Brain microvascular endothelial cell (primary cell): Measurements from ENCODE around the gene CA10.

Experiments used
- DNase-seq: peaks from one replicate; pipeline ENCODE4 v3.0.0-alpha.2; 2020
- H3K27ac ChIP-seq: fragments of 250-450 bp; sonication (Bioruptor Pico); 2 replicates; pipeline ENCODE4 v1.5.1; 2020; ENCODE audit warnings: mild to moderate bottlenecking, moderate library complexity
- H3K27me3 ChIP-seq: fragments of 250-450 bp; sonication (Bioruptor Pico); replicated peaks from 2 replicates; pipeline ENCODE4 v1.5.1; 2020; ENCODE audit warnings: mild to moderate bottlenecking
- H3K36me3 ChIP-seq: fragments of 250-450 bp; sonication (Bioruptor Pico); replicated peaks from 2 replicates; pipeline ENCODE4 v1.5.1; 2020; ENCODE audit warnings: mild to moderate bottlenecking
- H3K4me3 ChIP-seq: 2 replicates; pipeline ENCODE4 v1.5.1; 2011; ENCODE audit warnings: low read depth, mild to moderate bottlenecking, control low read depth, low read length, moderate library complexity
- CTCF ChIP-seq: IDR thresholded peaks from 2 replicates; pipeline ENCODE4 v1.5.1; 2011; ENCODE audit warnings: low read depth, mild to moderate bottlenecking, moderate library complexity, low read length, control low read depth, inconsistent platforms; ENCODE audit errors: missing control alignments
- in situ Hi-C: cut with HindIII; loops from 2 replicates; pipeline ENCODE4 v1.10.0; 2017; ENCODE audit warnings: low sequenced_read_pairs, low pct_ligation_motif_present

CA10 gene

GRCh38 chr17:52148288-52148968, 10.1 kb downstream of the CA10 start:
- in situ Hi-C loops = no loop called here
- Histone ChIP-seq H3K27ac (no peak overlapping the region), H3K36me3 (no peaks in the 10 kb centered on the region), H3K27me3 (no peaks in the 10 kb centered on the region), H3K4me3 (no peak overlapping the region)
- no peak for DNase-seq
- TF ChIP-seq CTCF = no peak

GRCh38 chr17:52147872-52148271, 10.6 kb downstream of the CA10 start:
- Histone ChIP-seq H3K4me3 (no peak overlapping the region), H3K36me3 (no peaks in the 10 kb centered on the region), H3K27ac (no peak overlapping the region), H3K27me3 (no peaks in the 10 kb centered on the region)
- no peak for DNase-seq
- in situ Hi-C loops = no loop called here
- TF ChIP-seq CTCF = no peak

GRCh38 chr17:52147431-52147830, 11.1 kb downstream of the CA10 start:
- no peak for TF ChIP-seq CTCF
- no peaks in the 10 kb centered on the region for H3K36me3 ChIP-seq
- in situ Hi-C loops = no loop called here
- DNase-seq = no peak
- no peaks in the 10 kb centered on the region for H3K27me3 ChIP-seq
- no peak overlapping the region for H3K27ac ChIP-seq
- no peak overlapping the region for H3K4me3 ChIP-seq

DNA sequence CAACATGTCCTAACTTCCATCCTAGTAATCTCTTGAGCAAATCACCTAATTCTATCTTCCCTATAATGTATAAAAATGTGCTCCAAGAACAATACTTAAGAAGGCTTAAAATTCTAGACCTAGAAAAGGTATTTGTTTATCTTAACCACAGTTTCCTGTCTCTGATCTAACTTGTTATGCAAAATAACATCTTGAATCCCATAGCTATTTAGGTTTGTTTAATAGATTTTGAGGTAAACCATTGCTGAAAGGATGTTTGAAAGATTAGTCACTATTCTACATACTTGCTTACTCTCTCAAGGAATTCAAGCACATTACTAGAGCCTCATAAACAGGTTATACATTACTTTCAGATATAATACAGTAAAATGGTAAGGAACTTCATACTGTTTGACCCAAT, 13.0 kb downstream of the CA10 start:
- Histone ChIP-seq H3K36me3 (no peaks in the 10 kb centered on the region), H3K27me3 (no peaks in the 10 kb centered on the region), H3K27ac (no peak overlapping the region), H3K4me3 (no peak overlapping the region)
- TF ChIP-seq CTCF = no peak
- no peak for DNase-seq
- in situ Hi-C loops = no loop called here

GRCh38 chr17:52143542-52143941, 15.0 kb downstream of the CA10 start:
- no peak for TF ChIP-seq CTCF
- in situ Hi-C loops = no loop called here
- Histone ChIP-seq H3K27me3 (no peaks in the 10 kb centered on the region), H3K36me3 (no peaks in the 10 kb centered on the region), H3K4me3 (no peak overlapping the region), H3K27ac (no peak overlapping the region)
- DNase-seq = no peak

- Histone ChIP-seq H3K27ac (no peak overlapping the region), H3K27me3 (no peaks in the 10 kb centered on the region), H3K36me3 (no peaks in the 10 kb centered on the region), H3K4me3 (no peak overlapping the region)
- in situ Hi-C loops = no loop called here
- no peak for DNase-seq
- TF ChIP-seq CTCF = no peak
Observed at GRCh38 chr17:52140601-52141000, 17.9 kb downstream of the CA10 start.
